Stimulated activated CD4-positive, alpha-beta T cell treated with anti-CD3 and anti-CD28 coated beads, Interleukin-15, amount 100 ng/mL, for 48 hours (primary cell): Measurements from ENCODE around the gene NUTM2E.
"Not testable (repeated sequence)": the region's sequence is repeated elsewhere in the genome, so short reads cannot be mapped to it uniquely, and the experiment has no call there.

ENCODE experiments used
- DNase-seq, 2 donors: peaks; one replicate each; pipeline ENCODE4 v3.0.0-alpha.2; 2020; ENCODE audit warnings: low read depth in 2 of 2

NUTM2E gene

GRCh38 chr10:79826496-79827215 is at the start of gene NUTM2E:
Gene NUTM2E (plus strand): TSS chr10:79826739. CDS start chr10:79841741, 15,002 bp downstream.
- peak; percentile 48 to 52 for DNase-seq

GRCh38 chr10:79777997-79778396 is 48.5 kb upstream of the NUTM2E start:
- DNase-seq = not testable (repeated sequence)

GRCh38 chr10:79779310-79779938 is 47.1 kb upstream of the NUTM2E start:
- DNase-seq = peak; percentile 31 to 45

GRCh38 chr10:79779992-79780391 is 46.5 kb upstream of the NUTM2E start:
- not testable (repeated sequence) for DNase-seq

- DNase-seq = not testable (repeated sequence)
These were observed 45.0 kb upstream of the NUTM2E start for GRCh38 chr10:79781584-79781983.

GRCh38 chr10:79787455-79787952 is 39.0 kb upstream of the NUTM2E start:
- DNase-seq = not testable (repeated sequence)

- DNase-seq = not testable (repeated sequence)
These were observed 37.2 kb upstream of the NUTM2E start for GRCh38 chr10:79789351-79789750.

GRCh38 chr10:79791906-79792517 is 34.5 kb upstream of the NUTM2E start:
- not testable (repeated sequence) for DNase-seq

GRCh38 chr10:79799337-79799736 is 27.2 kb upstream of the NUTM2E start:
- not testable (repeated sequence) for DNase-seq

- DNase-seq = not testable (repeated sequence)
These were observed 20.7 kb upstream of the NUTM2E start for GRCh38 chr10:79805857-79806256.

GRCh38 chr10:79811895-79812294 is 14.6 kb upstream of the NUTM2E start:
- not testable (repeated sequence) for DNase-seq

GRCh38 chr10:79816290-79816689 is 10.2 kb upstream of the NUTM2E start:
- DNase-seq = not testable (repeated sequence)

GRCh38 chr10:79823387-79823786 is 3.2 kb upstream of the NUTM2E start:
- not testable (repeated sequence) for DNase-seq

- DNase-seq = not testable (repeated sequence)
These were observed 940 bp upstream of the NUTM2E start for GRCh38 chr10:79825587-79826011.

GRCh38 chr10:79826131-79826495 is 426 bp upstream of the NUTM2E start:
- DNase-seq = not testable (repeated sequence)

- DNase-seq = not testable (repeated sequence)
These were observed 7.3 kb downstream of the NUTM2E start for GRCh38 chr10:79833833-79834232.

- not testable (repeated sequence) for DNase-seq
These were observed 9.4 kb downstream of the NUTM2E start for GRCh38 chr10:79835891-79836290.

- not testable (repeated sequence) for DNase-seq
These were observed 10.4 kb downstream of the NUTM2E start for GRCh38 chr10:79836891-79837290.

- DNase-seq = not testable (repeated sequence)
These were observed 11.9 kb downstream of the NUTM2E start for GRCh38 chr10:79838441-79838840.

- DNase-seq = not testable (repeated sequence)
These were observed 26.8 kb downstream of the NUTM2E start for GRCh38 chr10:79853191-79853854.

- not testable (repeated sequence) for DNase-seq
These were observed 35.7 kb downstream of the NUTM2E start for GRCh38 chr10:79862269-79862668.

- not testable (repeated sequence) for DNase-seq
These were observed 36.3 kb downstream of the NUTM2E start for GRCh38 chr10:79862803-79863202.
